K562 (cell line): Measurements from ENCODE around the gene GIGYF1. TPM values are rescaled to one million over a fixed set of nuclear protein-coding genes. Genes with fewer than 3 reads are reported as not detected.
A peak's percentile ranks its signal among the peaks of the same experiment; 100 is the strongest.

Experiments used
- ATAC-seq: fragments of 200-7000 bp; cut with Tn5 transposase; 3 replicates; pipeline ENCODE4 v1.9.1; 2020; ENCODE audit warnings: moderate library complexity
- BruUV-seq: library from RNA; stranded (reverse); fragments of 400-500 nt; replicated peaks from 2 replicates; lab custom pipeline; 2021; lab: Mats Ljungman, UMichigan
- CTCF ChIA-PET: fragments of 300-600 bp; formaldehyde crosslinking; extraction: SDS; loops from one replicate; lab custom pipeline; 2021; ENCODE audit warnings: low intra/inter-chr PET ratio; lab: Yijun Ruan, JAX
- POLR2A ChIA-PET: fragments of 300-600, 350-650 bp; sonication (Branson Sonifier 250); formaldehyde crosslinking; extraction: SDS; loops from one replicate; lab custom pipeline; 2021; ENCODE audit warnings: antibody characterized with exemption, inconsistent platforms; lab: Yijun Ruan, JAX
- DNase-seq, 4 experiments: peaks; one replicate each; pipeline versions ENCODE4 v3.0.0 to v3.0.0-alpha.2; 2011 to 2018; ENCODE audit warnings: low spot score in 3 of 4, mixed read lengths in 3 of 4; ENCODE audit errors: extremely low read depth in 1 of 4
- FAIRE-seq: peaks from 2 replicates; lab custom pipeline; 2011; peaks lifted over from hg19 to GRCh38; lab: Jason Lieb, UNC
- H2AFZ ChIP-seq: 2 replicates; pipeline ENCODE4 v1.6.0; 2011; ENCODE audit warnings: low read depth, low read length, control low read depth, inconsistent platforms
- H3K27ac ChIP-seq: fragments of 200-600 bp; 3 replicates; pipeline ENCODE4 v1.8.0; 2011; ENCODE audit warnings: low read depth, mild to moderate bottlenecking, control low read depth, inconsistent platforms, low read length, moderate library complexity, mixed read lengths; ENCODE audit errors: extremely low read depth
- H3K27me3 ChIP-seq, 2 experiments: fragments of 300-600 bp in 1 of 2; 2 replicates in 1 of 2; 3 replicates in 1 of 2; pipeline versions ENCODE4 v1.6.0 to v1.8.0; 2011; ENCODE audit warnings: inconsistent platforms in 2 of 2, low read length in 2 of 2, mild to moderate bottlenecking in 1 of 2, mixed read lengths in 1 of 2, moderate library complexity in 1 of 2; ENCODE audit not compliant: control insufficient read depth in 2 of 2, insufficient read depth in 2 of 2
- H3K36me3 ChIP-seq: fragments of 300-600 bp; 3 replicates; pipeline ENCODE4 v1.8.0; 2011; ENCODE audit warnings: mild to moderate bottlenecking, low read length, inconsistent platforms; ENCODE audit not compliant: control insufficient read depth, insufficient read depth
- H3K4me1 ChIP-seq, 2 experiments: fragments of 200-600 bp in 1 of 2; replicated peaks in 1 of 2; 2 replicates in 1 of 2; 3 replicates in 1 of 2; pipeline versions ENCODE4 v1.5.1 to v1.8.0; 2011; ENCODE audit warnings: inconsistent platforms in 2 of 2, low read length in 2 of 2, mild to moderate bottlenecking in 1 of 2, mixed read lengths in 1 of 2, moderate library complexity in 1 of 2; ENCODE audit not compliant: control insufficient read depth in 2 of 2, insufficient read depth in 2 of 2
- H3K4me2 ChIP-seq: 2 replicates; pipeline ENCODE4 v1.6.1; 2011; ENCODE audit warnings: low read length, control low read depth, inconsistent platforms, mixed read lengths; ENCODE audit not compliant: insufficient read depth
- H3K4me3 ChIP-seq: fragments of 200-600 bp; sonication (generic), shearing (Covaris generic); 2 replicates; pipeline ENCODE4 v1.5.1; 2016; ENCODE audit warnings: control low read depth, inconsistent platforms
- H3K79me2 ChIP-seq: fragments of 200-600 bp; 3 replicates; pipeline ENCODE4 v1.8.0; 2011; ENCODE audit warnings: low read length, inconsistent platforms; ENCODE audit not compliant: control insufficient read depth, insufficient read depth
- H3K9ac ChIP-seq, 2 experiments: 2 replicates each; pipeline versions ENCODE4 v1.6.0 to v1.6.1; 2011; ENCODE audit warnings: low read depth in 2 of 2, low read length in 2 of 2, control low read depth in 1 of 2, inconsistent platforms in 1 of 2, mild to moderate bottlenecking in 1 of 2, mixed read lengths in 1 of 2; ENCODE audit not compliant: insufficient read depth in 1 of 2
- H3K9me1 ChIP-seq: one replicate; pipeline ENCODE4 v1.6.0; 2011; ENCODE audit warnings: inconsistent platforms, mild to moderate bottlenecking, low read length, moderate library complexity; ENCODE audit not compliant: control insufficient read depth, insufficient read depth
- H3K9me3 ChIP-seq: replicated peaks from 2 replicates; pipeline ENCODE4 v1.5.1; 2011; ENCODE audit warnings: low read depth, low read length, inconsistent platforms; ENCODE audit not compliant: control insufficient read depth, insufficient read depth
- H4K20me1 ChIP-seq: replicated peaks from 2 replicates; pipeline ENCODE4 v1.6.1; 2011; ENCODE audit warnings: low read length, inconsistent platforms, mixed read lengths; ENCODE audit not compliant: control insufficient read depth, insufficient read depth
- BCLAF1 ChIP-seq, 2 experiments: fragments of 450-650 bp in 1 of 2; IDR thresholded peaks; 2 replicates each; pipeline ENCODE4 v1.6.1; 2011 to 2017; ENCODE audit warnings: low read depth in 2 of 2, antibody characterized with exemption in 1 of 2, borderline replicate concordance in 1 of 2, low read length in 1 of 2, mild to moderate bottlenecking in 1 of 2, mixed read lengths in 1 of 2; ENCODE audit not compliant: control insufficient read depth in 1 of 2
- E2F3 ChIP-seq: fragments of 250-450 bp; sonication (Bioruptor Pico); IDR thresholded peaks from 2 replicates; pipeline ENCODE4 v1.4.0; 2020; ENCODE audit warnings: mild to moderate bottlenecking
- ETV1 ChIP-seq: fragments of 450-650 bp; conservative IDR thresholded peaks from 2 replicates; pipeline ENCODE4 v1.6.1; 2016; ENCODE audit warnings: missing genetic modification characterization, control low read depth, low read depth, missing compliant biosample characterization
- HCFC1 ChIP-seq: IDR thresholded peaks from 2 replicates; pipeline ENCODE4 v1.6.1; 2012; ENCODE audit warnings: low read depth, low read length, improper control_type of control experiment
- MAFG ChIP-seq: fragments of 450-650 bp; conservative IDR thresholded peaks from 2 replicates; pipeline ENCODE4 v1.6.1; 2016; ENCODE audit warnings: missing genetic modification characterization, missing compliant biosample characterization
- MBD2 ChIP-seq: sonication (generic); IDR thresholded peaks from 2 replicates; pipeline ENCODE4 v1.6.1; 2016; ENCODE audit warnings: low read depth, borderline replicate concordance
- MED1 ChIP-seq: sonication (generic); formaldehyde crosslinking; IDR thresholded peaks from 2 replicates; pipeline ENCODE4 v1.8.1; 2023; ENCODE audit warnings: missing genetic modification reagents, borderline replicate concordance
- NFIX ChIP-seq: fragments of 250-450 bp; sonication (Bioruptor Pico); IDR thresholded peaks from 2 replicates; pipeline ENCODE4 v1.4.0; 2020; ENCODE audit warnings: low read depth, mild to moderate bottlenecking, moderate library complexity
- NR3C1 ChIP-seq: sonication (generic); formaldehyde crosslinking; IDR thresholded peaks from 2 replicates; pipeline ENCODE4 v1.8.1; 2022; ENCODE audit warnings: missing genetic modification reagents
- PHB2 ChIP-seq: fragments of 450-650 bp; IDR thresholded peaks from 2 replicates; pipeline ENCODE4 v1.6.1; 2017; ENCODE audit warnings: low read depth
- RAD21 ChIP-seq, 2 experiments: fragments of 250-450 bp in 1 of 2; fragments of 450-650 bp in 1 of 2; sonication (Bioruptor Pico) in 1 of 2; formaldehyde crosslinking in 1 of 2; IDR thresholded peaks in 1 of 2; conservative IDR thresholded peaks in 1 of 2; 2 replicates each; pipeline versions ENCODE4 v1.4.0 to v1.8.0; 2020 to 2022; ENCODE audit warnings: mild to moderate bottlenecking in 2 of 2, moderate library complexity in 1 of 2
- SIRT6 ChIP-seq: IDR thresholded peaks from one replicate; pipeline ENCODE4 v1.6.1; 2012; ENCODE audit warnings: low read depth, mild to moderate bottlenecking, control low read depth, inconsistent platforms, low read length, moderate library complexity
- U2AF2 ChIP-seq: fragments of 200-400 bp; formaldehyde crosslinking; optimal IDR thresholded peaks from 2 replicates; pipeline ENCODE3; 2017; ENCODE audit warnings: low read depth, mild to moderate bottlenecking, low read length
- ZNF395 ChIP-seq: fragments of 200-800 bp; sonication (Bioruptor generic); IDR thresholded peaks from 2 replicates; pipeline ENCODE4 v1.6.1; 2017; ENCODE audit warnings: missing genetic modification characterization, missing compliant biosample characterization
- ZNF79 ChIP-seq: fragments of 250-450 bp; sonication (Bioruptor Pico); IDR thresholded peaks from 2 replicates; pipeline ENCODE4 v1.4.0; 2020; ENCODE audit warnings: low read depth, mild to moderate bottlenecking, moderate library complexity
- WGBS: fragments of 100-300 bp; shearing (Covaris generic); methylation state at CpG from one replicate; pipeline ENCODE4 v1.1.6; 2016; ENCODE audit warnings: low coverage, mixed read lengths; ENCODE audit not compliant: insufficient coverage; ENCODE audit errors: missing lambda C conversion rate; 5-methylcytosine and 5-hydroxymethylcytosine counted together
- in situ Hi-C: fragments of 300-500 bp; cut with MboI; formaldehyde crosslinking; loops from 4 replicates; pipeline ENCODE4 v1.15.0; 2018; ENCODE audit warnings: inconsistent platforms, mixed read lengths
- intact Hi-C: fragments of 100-400 bp; cut with micrococcal nuclease; formaldehyde crosslinking; loops from 2 replicates; pipeline ENCODE4 v1.14.2; 2022
- polyA plus RNA-seq, 8 experiments: library from polyadenylated mRNA; depleted of rRNA in 4 of 8; stranded (reverse) in 5 of 8; unstranded in 3 of 8; fragments of >200 nt; fragmentation: Nextera tagmentation in 2 of 8; fragmentation: Illumina TruSeq in 1 of 8; extraction: Ambion mirVana in 2 of 8; extraction: Trizol in 1 of 8; gene quantifications; 2 replicates each; pipeline versions ENCODE4 v1.2.1 to v1.2.3, GENCODE V29; 2011 to 2014; ENCODE audit warnings: inconsistent platforms in 1 of 8, missing spikeins in 1 of 8
- total RNA-seq, 7 experiments: library from RNA; depleted of rRNA in 6 of 7; stranded (reverse); fragments of >200 nt in 6 of 7; fragmentation: Illumina TruSeq in 2 of 7; extraction: Trizol in 2 of 7; gene quantifications; 2 replicates each; pipeline versions ENCODE4 v1.2.1 to v1.2.3, GENCODE V29; 2011 to 2021; ENCODE audit warnings: low replicate concordance in 1 of 7
- TF ChIP-seq, protein P1 (sequence below): fragments of 450-650 bp; IDR thresholded peaks from 2 replicates; pipeline ENCODE4 v1.6.1; 2016; ENCODE audit warnings: antibody characterized with exemption

Gene GIGYF1
- total and polyA plus RNA-seq, 9 of the 15 experiments (the other 6 are each of a cell fraction or from before 2014, with no cell fraction given): 0.56 to 76.2 (median 16.8) TPM

DNA sequence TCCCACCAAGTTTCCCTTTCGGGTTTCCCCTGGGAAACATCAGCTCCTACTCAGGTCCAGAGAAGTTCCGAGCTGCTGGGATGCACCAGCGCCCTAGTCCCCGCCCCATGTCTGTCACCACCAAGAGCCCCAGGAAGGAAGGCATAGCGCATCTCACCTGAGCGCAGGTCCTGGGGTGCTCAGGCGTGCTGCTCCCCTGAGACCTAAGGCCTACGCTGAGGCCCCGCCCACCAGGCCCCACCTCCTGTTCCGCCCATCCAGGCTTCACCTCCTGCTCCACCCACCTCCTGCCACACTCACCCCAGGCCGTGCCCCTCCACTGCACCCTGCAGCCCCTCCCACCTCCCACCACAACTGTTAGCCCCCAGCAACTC lies 51.5 kb downstream of the GIGYF1 start:
- BruUV-seq: no TSS peak
- POLR2A ChIA-PET: interaction anchor here (1.1 to 1.7 kb wide), 3 partner anchors 11 to 41 kb away, joined by 4 to 6 read pairs (median 5); partner anchors contain the start of gene MOSPD3
- no peaks in the 10 kb centered on the region for H3K9me1 ChIP-seq
- no peaks in the 10 kb centered on the region for H3K27me3 ChIP-seq
- H3K79me2 ChIP-seq: peaks cover 46% of the 10 kb centered on the region
- intact Hi-C loops (loop anchor here (1.0 to 5.0 kb wide), 2 partner anchors 14 to 50 kb away; partner anchors contain the start of genes ACTL6B and GIGYF1), in situ Hi-C loops (no loop called here)
- FAIRE-seq: peak; percentile 63
- peak overlapping the region; percentile 92 to 94 for H3K9ac ChIP-seq
- H3K27ac ChIP-seq: peak overlapping the region; percentile 98
- CTCF ChIA-PET: interaction anchor here (0.7 kb wide), 1 partner anchor 477 kb away, joined by 5 read pairs; no protein-coding TSS in a partner anchor
- H3K4me1 ChIP-seq: peaks cover 25 to 55% of the 10 kb centered on the region in 2 experiments
- peak overlapping the region; percentile 59; the same call in 1 of the 2 replicates for H2AFZ ChIP-seq
- H3K4me3 ChIP-seq: peak overlapping the region; percentile 55
- H3K4me2 ChIP-seq: peak overlapping the region; percentile 95
- DNase-seq: peak; percentile 92 to 98 (median 96)
- WGBS: 0% methylated on average over 10 of the region's 11 CpGs
- H3K36me3 ChIP-seq: peaks cover 5% of the 10 kb centered on the region; the same call in 1 of the 3 replicates
- H3K9me3 ChIP-seq: no peaks in the 10 kb centered on the region
- peak; percentile 80 for ATAC-seq
- H4K20me1 ChIP-seq: no peaks in the 10 kb centered on the region
- TF ChIP-seq ZNF395 (no peak), NR3C1 (CRISPR knock-in tag) (no peak), E2F3 (CRISPR knock-in tag) (no peak), HCFC1 (no peak), NFIX (no peak), BCLAF1 (IDR thresholded peaks at IDR 0.05; ENCODE audit: borderline replicate concordance in 1 of 2, control insufficient read depth in 1 of 2, low read depth in 2 of 2, low read length in 1 of 2) (no peak), MAFG (tag) (no peak), SIRT6 (no peak), U2AF2 (no peak), PHB2 (no peak), RAD21 (CRISPR knock-in tag; conservative IDR thresholded peaks at IDR 0.05 in 1 of 2, IDR thresholded peaks at IDR 0.05 in 1 of 2) (no peak), MED1 (CRISPR knock-in tag) (no peak), MBD2 (peak; percentile 52; the same call in 1 of the 2 replicates), ETV1 (tag) (no peak), ZNF79 (no peak)
- TF ChIP-seq, protein P1, sequence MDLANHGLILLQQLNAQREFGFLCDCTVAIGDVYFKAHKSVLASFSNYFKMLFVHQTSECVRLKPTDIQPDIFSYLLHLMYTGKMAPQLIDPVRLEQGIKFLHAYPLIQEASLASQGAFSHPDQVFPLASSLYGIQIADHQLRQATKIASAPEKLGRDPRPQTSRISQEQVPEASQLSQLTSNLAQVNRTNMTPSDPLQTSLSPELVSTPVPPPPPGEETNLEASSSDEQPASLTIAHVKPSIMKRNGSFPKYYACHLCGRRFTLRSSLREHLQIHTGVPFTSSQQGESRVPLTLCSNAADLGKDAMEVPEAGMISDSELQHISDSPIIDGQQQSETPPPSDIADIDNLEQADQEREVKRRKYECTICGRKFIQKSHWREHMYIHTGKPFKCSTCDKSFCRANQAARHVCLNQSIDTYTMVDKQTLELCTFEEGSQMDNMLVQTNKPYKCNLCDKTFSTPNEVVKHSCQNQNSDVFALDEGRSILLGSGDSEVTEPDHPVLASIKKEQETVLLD: no peak
